WTC11 (cell line): ENCODE results near the gene CEP295NL. TPM values are rescaled to one million over a fixed set of nuclear protein-coding genes. Genes with fewer than 3 reads are reported as not detected.

Experiments used
- ATAC-seq: fragments of 200-7000 bp; cut with Tn5 transposase; 2 replicates; pipeline ENCODE4 v1.10.0; 2021; ENCODE audit warnings: mild to moderate bottlenecking, moderate library complexity
- CTCF ChIA-PET: fragments of 300-600 bp; sonication (Branson Sonifier 250); formaldehyde crosslinking; loops from one replicate; lab custom pipeline; 2021; ENCODE audit warnings: antibody characterized with exemption; lab: Charles Lee
- POLR2A ChIA-PET: fragments of 350-600 bp; sonication (Branson Sonifier 250); formaldehyde crosslinking; loops from one replicate; lab custom pipeline; 2021; ENCODE audit warnings: antibody characterized with exemption; lab: Charles Lee
- DNase-seq: peaks from one replicate; pipeline ENCODE4 v3.0.0; 2021; ENCODE audit warnings: low spot score
- H3K27ac Mint-ChIP-seq: 2 replicates; pipeline ENCODE4 v1.8.0; 2021; ENCODE audit warnings: mixed read lengths
- H3K27me3 Mint-ChIP-seq: 2 replicates; pipeline ENCODE4 v1.8.0; 2021; ENCODE audit warnings: low read depth, mild to moderate bottlenecking, moderate library complexity, mixed read lengths
- H3K36me3 Mint-ChIP-seq: 2 replicates; pipeline ENCODE4 v1.8.0; 2021; ENCODE audit warnings: mixed read lengths
- H3K4me1 Mint-ChIP-seq: 2 replicates; pipeline ENCODE4 v1.8.0; 2022; ENCODE audit warnings: mixed read lengths
- H3K4me3 Mint-ChIP-seq: 2 replicates; pipeline ENCODE4 v1.8.0; 2021; ENCODE audit warnings: mild to moderate bottlenecking, moderate library complexity, mixed read lengths
- H3K9me3 Mint-ChIP-seq: 2 replicates; pipeline ENCODE4 v1.8.0; 2021; ENCODE audit warnings: mixed read lengths
- ARID4B ChIP-seq: sonication (generic); formaldehyde crosslinking; IDR thresholded peaks from 2 replicates; pipeline ENCODE4 v1.8.0; 2023; ENCODE audit warnings: missing genetic modification reagents, mild to moderate bottlenecking, borderline replicate concordance
- E2F1 ChIP-seq: sonication (generic); formaldehyde crosslinking; IDR thresholded peaks from 2 replicates; pipeline ENCODE4 v1.8.0; 2022; ENCODE audit warnings: mild to moderate bottlenecking, missing genetic modification reagents
- E2F5 ChIP-seq: sonication (generic); formaldehyde crosslinking; IDR thresholded peaks from 2 replicates; pipeline ENCODE4 v1.8.1; 2022; ENCODE audit warnings: mild to moderate bottlenecking, moderate library complexity, missing genetic modification reagents
- ELF4 ChIP-seq: sonication (generic); formaldehyde crosslinking; IDR thresholded peaks from 2 replicates; pipeline ENCODE4 v1.8.1; 2022; ENCODE audit warnings: low read depth, mild to moderate bottlenecking, moderate library complexity, missing genetic modification reagents
- ETV6 ChIP-seq: sonication (generic); formaldehyde crosslinking; IDR thresholded peaks from 2 replicates; pipeline ENCODE4 v1.8.1; 2022; ENCODE audit warnings: mild to moderate bottlenecking, missing genetic modification reagents
- FOXJ3 ChIP-seq: sonication (generic); formaldehyde crosslinking; IDR thresholded peaks from 2 replicates; pipeline ENCODE4 v1.9.0; 2021; ENCODE audit warnings: missing genetic modification reagents, mild to moderate bottlenecking, borderline replicate concordance
- FOXK1 ChIP-seq: sonication (generic); formaldehyde crosslinking; IDR thresholded peaks from 2 replicates; pipeline ENCODE4 v1.8.0; 2022; ENCODE audit warnings: mild to moderate bottlenecking, moderate library complexity, missing genetic modification reagents
- GTF2I ChIP-seq: fragments of 250-450 bp; sonication (Bioruptor Pico); conservative IDR thresholded peaks from 2 replicates; pipeline ENCODE4 v1.4.0; 2021; ENCODE audit warnings: mild to moderate bottlenecking
- IRF1 ChIP-seq: sonication (generic); formaldehyde crosslinking; IDR thresholded peaks from 2 replicates; pipeline ENCODE4 v1.8.0; 2023; ENCODE audit warnings: missing genetic modification reagents
- NFATC4 ChIP-seq: fragments of 250-450 bp; sonication (Bioruptor Pico); IDR thresholded peaks from 2 replicates; pipeline ENCODE4 v1.9.0; 2021; ENCODE audit warnings: mild to moderate bottlenecking
- PRDM15 ChIP-seq: sonication (generic); formaldehyde crosslinking; IDR thresholded peaks from 2 replicates; pipeline ENCODE4 v1.8.0; 2022; ENCODE audit warnings: missing genetic modification reagents
- RELA ChIP-seq: sonication (generic); formaldehyde crosslinking; IDR thresholded peaks from 2 replicates; pipeline ENCODE4 v1.8.1; 2022; ENCODE audit warnings: missing genetic modification reagents, mild to moderate bottlenecking, borderline replicate concordance
- RORB ChIP-seq: fragments of 250-450 bp; sonication (Bioruptor Pico); IDR thresholded peaks from 2 replicates; pipeline ENCODE4 v1.9.0; 2021; ENCODE audit warnings: mild to moderate bottlenecking
- ZNF232 ChIP-seq: sonication (generic); formaldehyde crosslinking; IDR thresholded peaks from 2 replicates; pipeline ENCODE4 v1.8.0; 2022; ENCODE audit warnings: mild to moderate bottlenecking, missing genetic modification reagents
- ZNF532 ChIP-seq: fragments of 250-450 bp; sonication (Bioruptor Pico); IDR thresholded peaks from 2 replicates; pipeline ENCODE4 v1.9.0; 2021; ENCODE audit warnings: mild to moderate bottlenecking, borderline replicate concordance
- total RNA-seq: library from RNA; stranded (reverse); gene quantifications from 3 replicates; pipeline ENCODE4 v1.2.3, GENCODE V29; 2021

The CEP295NL gene
- total RNA-seq, 1 experiment from 2014 or later, result 0.61 TPM

- ChIA-PET POLR2A (no interaction called here), CTCF (interaction anchor here (1.2 kb wide), 1 partner anchor 12 kb away, joined by 4 read pairs; no protein-coding TSS in a partner anchor)
- no peaks in the 10 kb centered on the region; the same call in 1 of the 2 replicates for H3K36me3 Mint-ChIP-seq
- no peaks in the 10 kb centered on the region for H3K27me3 Mint-ChIP-seq
- H3K4me1 Mint-ChIP-seq, result peaks cover 2% of the 10 kb centered on the region; the same call in 1 of the 2 replicates
- ATAC-seq (no peak), DNase-seq (no peak)
- no peak overlapping the region for H3K4me3 Mint-ChIP-seq
- TF ChIP-seq PRDM15 (CRISPR knock-in tag), result no peak
- TF ChIP-seq FOXK1 (CRISPR knock-in tag), result no peak
- no peak for TF ChIP-seq RELA
- no peak for TF ChIP-seq ZNF232
- TF ChIP-seq GTF2I (CRISPR knock-in tag), result no peak
- TF ChIP-seq E2F1, result no peak
- TF ChIP-seq RORB (CRISPR knock-in tag), result no peak
- TF ChIP-seq IRF1 (CRISPR knock-in tag), result no peak
- no peak for TF ChIP-seq ETV6 (CRISPR knock-in tag)
- no peak for TF ChIP-seq E2F5 (CRISPR knock-in tag)
- no peak for TF ChIP-seq ELF4
- no peak for TF ChIP-seq ZNF532
- no peak for TF ChIP-seq NFATC4 (CRISPR knock-in tag)
- TF ChIP-seq FOXJ3 (CRISPR knock-in tag), result no peak
- no peak for TF ChIP-seq ARID4B (CRISPR knock-in tag)
- H3K27ac Mint-ChIP-seq, result no peak overlapping the region
- H3K9me3 Mint-ChIP-seq, result no peaks in the 10 kb centered on the region
These were observed 49.0 kb downstream of the CEP295NL start for GRCh38 chr17:78853926-78854394.
